SK-N-SH (cell line): Measurements from ENCODE around the gene SCRN1. TPM values are rescaled to one million over a fixed set of nuclear protein-coding genes. Genes with fewer than 3 reads are reported as not detected.

Experiments
- CTCF ChIA-PET: fragments of 300-600, 350-600 bp; formaldehyde crosslinking; extraction: SDS; loops from one replicate; lab custom pipeline; 2021; lab: Yijun Ruan, JAX
- POLR2A ChIA-PET: fragments of 350-600 bp; sonication (Branson Sonifier 250); formaldehyde crosslinking; extraction: SDS; loops from one replicate; lab custom pipeline; 2020; ENCODE audit warnings: antibody characterized with exemption, inconsistent platforms; lab: Yijun Ruan, JAX
- DNase-seq: peaks from one replicate; pipeline ENCODE4 v3.0.0; 2012
- H2AFZ ChIP-seq: fragments of 200-600 bp; sonication (generic); 2 replicates; pipeline ENCODE4 v1.8.1; 2016; ENCODE audit warnings: antibody characterized with exemption, mild to moderate bottlenecking, low read depth
- H3F3A ChIP-seq: fragments of 200-600 bp; sonication (generic); replicated peaks from 2 replicates; pipeline ENCODE3; 2016; ENCODE audit warnings: antibody characterized with exemption, mild to moderate bottlenecking; ENCODE audit not compliant: insufficient read depth
- H3K27ac ChIP-seq, 2 experiments: fragments of 200-500 bp in 1 of 2; fragments of 200-600 bp in 1 of 2; sonication (Bioruptor generic) in 1 of 2; sonication (generic), shearing (Covaris generic) in 1 of 2; 2 replicates each; pipeline versions ENCODE4 v1.5.1 to v1.6.1; 2014 to 2016; ENCODE audit warnings: low read depth in 2 of 2, inconsistent platforms in 1 of 2, low read length in 1 of 2, mild to moderate bottlenecking in 1 of 2, mixed read lengths in 1 of 2
- H3K27me3 ChIP-seq: fragments of 200-600 bp; sonication (generic), shearing (Covaris generic); 2 replicates; pipeline ENCODE4 v1.6.1; 2016; ENCODE audit warnings: mixed run types; ENCODE audit not compliant: insufficient read depth
- H3K36me3 ChIP-seq, 2 experiments: fragments of 200-500 bp in 1 of 2; fragments of 200-600 bp in 1 of 2; sonication (Bioruptor generic) in 1 of 2; sonication (generic) in 1 of 2; replicated peaks in 1 of 2; 2 replicates each; pipeline versions ENCODE3 to v1.5.1; 2014 to 2016; ENCODE audit warnings: low read length in 1 of 2, mild to moderate bottlenecking in 1 of 2; ENCODE audit not compliant: insufficient read depth in 2 of 2, control insufficient read depth in 1 of 2
- H3K4me1 ChIP-seq, 2 experiments: fragments of 200-500 bp in 1 of 2; fragments of 200-600 bp in 1 of 2; sonication (Bioruptor generic) in 1 of 2; sonication (generic), shearing (Covaris generic) in 1 of 2; 2 replicates each; pipeline versions ENCODE4 v1.5.1 to v1.6.1; 2014 to 2016; ENCODE audit warnings: low read depth in 1 of 2, low read length in 1 of 2, mixed run types in 1 of 2; ENCODE audit not compliant: insufficient read depth in 2 of 2, control insufficient read depth in 1 of 2
- H3K4me2 ChIP-seq: fragments of 200-600 bp; sonication (generic), shearing (Covaris generic); 2 replicates; pipeline ENCODE4 v1.6.1; 2017; ENCODE audit warnings: mixed run types
- H3K4me3 ChIP-seq, 2 experiments: fragments of 200-500 bp in 1 of 2; fragments of 200-600 bp in 1 of 2; sonication (Bioruptor generic) in 1 of 2; sonication (generic), shearing (Covaris generic) in 1 of 2; 2 replicates each; pipeline versions ENCODE4 v1.5.1 to v1.8.1; 2014 to 2016; ENCODE audit warnings: low read depth in 2 of 2, inconsistent platforms in 1 of 2, low read length in 1 of 2, mild to moderate bottlenecking in 1 of 2, mixed read lengths in 1 of 2, moderate library complexity in 1 of 2
- H3K79me2 ChIP-seq: fragments of 200-600 bp; sonication (generic); 2 replicates; pipeline ENCODE4 v1.8.1; 2017; ENCODE audit warnings: mild to moderate bottlenecking; ENCODE audit not compliant: insufficient read depth
- H3K9ac ChIP-seq: fragments of 200-600 bp; sonication (generic); 2 replicates; pipeline ENCODE4 v1.6.1; 2017; ENCODE audit warnings: mixed run types
- H3K9me2 ChIP-seq: fragments of 200-600 bp; sonication (generic); 2 replicates; pipeline ENCODE4 v1.6.1; 2017; ENCODE audit warnings: mixed run types
- H3K9me3 ChIP-seq: fragments of 200-600 bp; sonication (generic); 2 replicates; pipeline ENCODE4 v1.6.1; 2017; ENCODE audit warnings: mixed run types, mild to moderate bottlenecking, moderate library complexity
- H4K20me1 ChIP-seq: fragments of 200-600 bp; sonication (generic); 2 replicates; pipeline ENCODE4 v1.6.1; 2017; ENCODE audit warnings: mild to moderate bottlenecking, mixed run types; ENCODE audit not compliant: insufficient read depth
- FOXJ3 ChIP-seq: sonication (generic); formaldehyde crosslinking; IDR thresholded peaks from 2 replicates; pipeline ENCODE4 v1.5.1; 2020; ENCODE audit warnings: mild to moderate bottlenecking, missing genetic modification reagents
- FOXM1 ChIP-seq: IDR thresholded peaks from 2 replicates; pipeline ENCODE4 v1.4.0; 2012; ENCODE audit warnings: low read depth, mild to moderate bottlenecking
- GABPA ChIP-seq: IDR thresholded peaks from 2 replicates; pipeline ENCODE4 v1.4.0; 2012; ENCODE audit warnings: low read depth, mild to moderate bottlenecking
- JUND ChIP-seq: IDR thresholded peaks from 2 replicates; pipeline ENCODE4 v1.4.0; 2012
- MAX ChIP-seq: IDR thresholded peaks from 2 replicates; pipeline ENCODE4 v1.4.0; 2012; ENCODE audit warnings: low read depth
- MXI1 ChIP-seq: IDR thresholded peaks from 2 replicates; pipeline ENCODE4 v1.6.1; 2012; ENCODE audit warnings: mild to moderate bottlenecking, low read depth, low read length, improper control_type of control experiment
- NFIC ChIP-seq: IDR thresholded peaks from 2 replicates; pipeline ENCODE4 v1.4.0; 2012; ENCODE audit warnings: borderline replicate concordance
- NRF1 ChIP-seq: IDR thresholded peaks from 2 replicates; pipeline ENCODE4 v1.6.1; 2012; ENCODE audit warnings: low read depth, mild to moderate bottlenecking, low read length
- POLR2AphosphoS5 ChIP-seq: IDR thresholded peaks from 2 replicates; pipeline ENCODE4 v1.6.1; 2012; ENCODE audit warnings: low read depth, low read length
- RAD21 ChIP-seq: IDR thresholded peaks from 2 replicates; pipeline ENCODE4 v1.6.1; 2012; ENCODE audit warnings: mild to moderate bottlenecking, low read length
- RCOR1 ChIP-seq: fragments of 150-350 bp; IDR thresholded peaks from 2 replicates; pipeline ENCODE4 v1.6.1; 2017; ENCODE audit warnings: antibody characterized with exemption, low read length
- RXRA ChIP-seq: IDR thresholded peaks from 2 replicates; pipeline ENCODE4 v1.4.0; 2012; ENCODE audit warnings: low read depth, mild to moderate bottlenecking, borderline replicate concordance
- TAF1 ChIP-seq: IDR thresholded peaks from 2 replicates; pipeline ENCODE4 v1.6.1; 2012; ENCODE audit warnings: low read depth, mild to moderate bottlenecking, low read length, moderate library complexity, borderline replicate concordance
- TCF12 ChIP-seq: IDR thresholded peaks from 2 replicates; pipeline ENCODE4 v1.4.0; 2012
- TEAD4 ChIP-seq: IDR thresholded peaks from 2 replicates; pipeline ENCODE4 v1.4.0; 2012; ENCODE audit warnings: mild to moderate bottlenecking, borderline replicate concordance; ENCODE audit not compliant: insufficient read depth
- USF2 ChIP-seq: fragments of 150-350 bp; IDR thresholded peaks from 2 replicates; pipeline ENCODE4 v1.6.1; 2017; ENCODE audit warnings: antibody characterized with exemption, low read length, low read depth, borderline replicate concordance
- YY1 ChIP-seq: IDR thresholded peaks from 2 replicates; pipeline ENCODE4 v1.4.0; 2012; ENCODE audit warnings: low read depth, mild to moderate bottlenecking
- ZBTB33 ChIP-seq: IDR thresholded peaks from 2 replicates; pipeline ENCODE4 v1.4.0; 2012; ENCODE audit warnings: low read depth, borderline replicate concordance
- WGBS: methylation state at CpG from one replicate; pipeline ENCODE4 v1.1.6; 2017; ENCODE audit warnings: low lambda C conversion rate; 5-methylcytosine and 5-hydroxymethylcytosine counted together
- polyA plus RNA-seq, 3 experiments: library from polyadenylated mRNA; depleted of rRNA; stranded (reverse); fragments of >200 nt; gene quantifications; 2 replicates each; pipeline ENCODE4 v1.2.3, GENCODE V29; 2012
- TF ChIP-seq, protein P1 (sequence below): fragments of 200-600 bp; sonication (generic); IDR thresholded peaks from 2 replicates; pipeline ENCODE4 v1.6.1; 2017; ENCODE audit warnings: antibody characterized with exemption, mild to moderate bottlenecking, moderate library complexity

SCRN1 gene
- polyA plus RNA-seq, 1 of the 3 experiments (the other 2 are of a cell fraction): 64.3 TPM

GRCh38 chr7:29875741-29876140 lies 113.9 kb downstream of the SCRN1 start:
- POLR2A ChIA-PET: no interaction called here
- Histone ChIP-seq H3K27ac (no peak overlapping the region), H3K4me3 (no peak overlapping the region), H3K9ac (no peak overlapping the region), H3K36me3 (no peaks in the 10 kb centered on the region), H3K9me2 (no peaks in the 10 kb centered on the region), H2AFZ (no peak overlapping the region), H3K79me2 (no peaks in the 10 kb centered on the region), H3K9me3 (no peaks in the 10 kb centered on the region), H3F3A (no peaks in the 10 kb centered on the region), H4K20me1 (no peaks in the 10 kb centered on the region), H3K4me2 (no peak overlapping the region), H3K4me1 (peaks cover 0 to 2% of the 10 kb centered on the region in 2 experiments; a peak in 1 of 4 replicates), H3K27me3 (no peaks in the 10 kb centered on the region)
- WGBS: 88% methylated on average over 13 of the region's 13 CpGs
- CTCF ChIA-PET: interaction anchor here (0.8 to 12.0 kb wide), 5 partner anchors 12 to 188 kb away, joined by 3 to 365 read pairs (median 12); no protein-coding TSS in a partner anchor
- TF ChIP-seq RAD21 (no peak), USF2 (no peak), RCOR1 (no peak), TCF12 (no peak), TAF1 (no peak), MAX (no peak), JUND (no peak), GABPA (no peak), NRF1 (no peak), ZBTB33 (no peak), TEAD4 (no peak)
- TF ChIP-seq, protein P1, sequence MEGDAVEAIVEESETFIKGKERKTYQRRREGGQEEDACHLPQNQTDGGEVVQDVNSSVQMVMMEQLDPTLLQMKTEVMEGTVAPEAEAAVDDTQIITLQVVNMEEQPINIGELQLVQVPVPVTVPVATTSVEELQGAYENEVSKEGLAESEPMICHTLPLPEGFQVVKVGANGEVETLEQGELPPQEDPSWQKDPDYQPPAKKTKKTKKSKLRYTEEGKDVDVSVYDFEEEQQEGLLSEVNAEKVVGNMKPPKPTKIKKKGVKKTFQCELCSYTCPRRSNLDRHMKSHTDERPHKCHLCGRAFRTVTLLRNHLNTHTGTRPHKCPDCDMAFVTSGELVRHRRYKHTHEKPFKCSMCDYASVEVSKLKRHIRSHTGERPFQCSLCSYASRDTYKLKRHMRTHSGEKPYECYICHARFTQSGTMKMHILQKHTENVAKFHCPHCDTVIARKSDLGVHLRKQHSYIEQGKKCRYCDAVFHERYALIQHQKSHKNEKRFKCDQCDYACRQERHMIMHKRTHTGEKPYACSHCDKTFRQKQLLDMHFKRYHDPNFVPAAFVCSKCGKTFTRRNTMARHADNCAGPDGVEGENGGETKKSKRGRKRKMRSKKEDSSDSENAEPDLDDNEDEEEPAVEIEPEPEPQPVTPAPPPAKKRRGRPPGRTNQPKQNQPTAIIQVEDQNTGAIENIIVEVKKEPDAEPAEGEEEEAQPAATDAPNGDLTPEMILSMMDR: no peak
- no peak for DNase-seq

- H2AFZ ChIP-seq: no peak overlapping the region
- CTCF ChIA-PET: interaction anchor here (0.9 to 12.0 kb wide), 4 partner anchors 13 to 188 kb away, joined by 3 to 365 read pairs (median 8); no protein-coding TSS in a partner anchor
- no peaks in the 10 kb centered on the region for H3K36me3 ChIP-seq
- H3K79me2 ChIP-seq: no peaks in the 10 kb centered on the region
- H3K9ac ChIP-seq: no peak overlapping the region
- H3K9me3 ChIP-seq: no peaks in the 10 kb centered on the region
- no peak for TF ChIP-seq FOXM1
- no peak for TF ChIP-seq FOXJ3 (CRISPR knock-in tag)
- TF ChIP-seq YY1: no peak
- TF ChIP-seq POLR2AphosphoS5: no peak
- TF ChIP-seq MXI1: no peak
- TF ChIP-seq NFIC: no peak
- TF ChIP-seq RCOR1: no peak
- TF ChIP-seq ZBTB33: no peak
- TF ChIP-seq TCF12: no peak
- TF ChIP-seq TAF1: no peak
- no peak for TF ChIP-seq RXRA
- TF ChIP-seq JUND: no peak
- TF ChIP-seq USF2: no peak
- TF ChIP-seq NRF1: no peak
- TF ChIP-seq, all 33 proteins: peak for 0
- Histone ChIP-seq H3K9me2 (no peaks in the 10 kb centered on the region), H3K4me3 (no peak overlapping the region), H3K27me3 (no peaks in the 10 kb centered on the region), H3K27ac (no peak overlapping the region), H3K4me1 (peaks cover 0 to 7% of the 10 kb centered on the region in 2 experiments; a peak in 1 of 4 replicates), H3K4me2 (no peak overlapping the region), H3F3A (no peaks in the 10 kb centered on the region), H4K20me1 (no peaks in the 10 kb centered on the region)
- no peak for DNase-seq
- WGBS: 65% methylated on average over 4 of the region's 4 CpGs
- POLR2A ChIA-PET: no interaction called here
Measured at GRCh38 chr7:29873644-29874294, 115.8 kb downstream of the SCRN1 start.
